Measurements from ENCODE around the gene GSE1. TPM values are rescaled to one million over a fixed set of nuclear protein-coding genes. Genes with fewer than 3 reads are reported as not detected.

Gene GSE1
- total and polyA plus RNA-seq, 2 experiments from 2014 or later: 32.4 to 135 TPM

GRCh38 chr16:85685251-85685650, 72.1 kb downstream of the GSE1 start:
- H3K9me2 ChIP-seq (ENCODE audit: insufficient read depth): no peaks in the 10 kb centered on the region
- no peak for ATAC-seq
- no peak overlapping the region for H3K4me3 ChIP-seq
- Mint-ChIP-seq H3K27ac (no peak overlapping the region), H3K36me3 (ENCODE audit: low read depth) (peaks cover 38% of the 10 kb centered on the region), H3K27me3 (ENCODE audit: insufficient read depth, low read depth, poor library complexity) (peaks cover 15% of the 10 kb centered on the region), H3K4me1 (peaks cover 26% of the 10 kb centered on the region), H3K4me3 (no peak overlapping the region), H3K9me3 (no peaks in the 10 kb centered on the region)
- H3K27me3 ChIP-seq (ENCODE audit: insufficient read depth): no peaks in the 10 kb centered on the region
- no peak for DNase-seq (ENCODE audit: low spot score)
- peaks cover 48% of the 10 kb centered on the region for H3K79me2 ChIP-seq (replicated peaks; ENCODE audit: insufficient read depth)
- H3K36me3 ChIP-seq (ENCODE audit: insufficient read depth): peaks cover 12% of the 10 kb centered on the region
- no peak overlapping the region for H3K27ac ChIP-seq (ENCODE audit: low read depth)
- peaks cover 11% of the 10 kb centered on the region; the same call in 1 of the 2 replicates for H3K4me1 ChIP-seq (ENCODE audit: insufficient read depth)
- no peak overlapping the region for H2AFZ ChIP-seq
- no peak for TF ChIP-seq ZNF114 (CRISPR knock-in tag; IDR thresholded peaks at IDR 0.05)
- TF ChIP-seq STAT1 (IDR thresholded peaks at IDR 0.05; ENCODE audit: unreplicated experiment): no peak
- no peak for TF ChIP-seq ETS1 (IDR thresholded peaks at IDR 0.05)
- no peak for TF ChIP-seq EZH2phosphoT487 (IDR thresholded peaks at IDR 0.05; ENCODE audit: unreplicated experiment)
- no peak for TF ChIP-seq ZNF462 (CRISPR knock-in tag; IDR thresholded peaks at IDR 0.05)
- TF ChIP-seq ZNF331 (CRISPR knock-in tag; IDR thresholded peaks at IDR 0.05; ENCODE audit: low read depth): no peak
- no peak for TF ChIP-seq EZH2 (IDR thresholded peaks at IDR 0.05; ENCODE audit: low read depth, unreplicated experiment)
- TF ChIP-seq CREB1 (CRISPR knock-in tag; IDR thresholded peaks at IDR 0.05; ENCODE audit: low read depth): no peak
- TF ChIP-seq REST (IDR thresholded peaks at IDR 0.05; ENCODE audit: unreplicated experiment): no peak
- no peak for TF ChIP-seq NANOG (IDR thresholded peaks at IDR 0.05; ENCODE audit: borderline replicate concordance)
- no peak for TF ChIP-seq POLR2AphosphoS5 (IDR thresholded peaks at IDR 0.05; ENCODE audit: low read depth)
- TF ChIP-seq JUNB (IDR thresholded peaks at IDR 0.05; ENCODE audit: unreplicated experiment): no peak
- no peak for TF ChIP-seq CTCF (conservative IDR thresholded peaks at IDR 0.05; ENCODE audit: low read depth in 2 of 2)
- H4K20me1 ChIP-seq (replicated peaks; ENCODE audit: insufficient read depth): peaks cover 23% of the 10 kb centered on the region
- H3K4me2 ChIP-seq: no peak overlapping the region
- peaks cover 9% of the 10 kb centered on the region; the same call in 1 of the 2 replicates for H3F3A ChIP-seq (replicated peaks; ENCODE audit: low read depth)
